GM08714 (cell line): ENCODE measurements around the gene THOC6.

Source experiments
- H3K4me3 ChIP-seq: fragments of 200-500 bp; sonication (Bioruptor generic); 2 replicates; pipeline ENCODE4 v1.5.1; 2014; ENCODE audit warnings: mild to moderate bottlenecking, low read length, inconsistent platforms
- ZNF274 ChIP-seq: IDR thresholded peaks from 2 replicates; pipeline ENCODE4 v1.6.1; 2012; ENCODE audit warnings: mild to moderate bottlenecking, low read depth, low read length

The THOC6 gene

DNA sequence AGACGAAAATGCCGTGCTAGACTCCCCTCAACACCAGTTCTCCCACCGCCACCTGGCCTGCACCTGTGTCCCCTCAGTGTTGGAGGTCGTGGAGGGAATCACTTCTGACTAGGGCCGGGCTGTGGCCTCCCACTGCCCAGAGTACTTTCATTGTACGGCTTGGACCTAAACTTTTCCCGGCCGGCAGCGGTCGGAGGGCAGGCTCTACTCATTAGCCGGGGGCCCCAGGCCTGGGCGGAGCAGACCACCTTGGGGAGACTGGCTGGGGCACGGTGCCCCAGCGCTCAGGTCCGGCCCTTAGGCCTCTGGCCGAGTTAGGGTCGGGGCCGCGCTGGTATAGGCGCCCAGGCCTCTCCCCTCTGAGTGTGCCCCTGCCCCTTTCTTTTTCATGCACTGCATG is 6.5 kb upstream of the THOC6 start:
- no peak for TF ChIP-seq ZNF274
- H3K4me3 ChIP-seq = no peak overlapping the region

DNA sequence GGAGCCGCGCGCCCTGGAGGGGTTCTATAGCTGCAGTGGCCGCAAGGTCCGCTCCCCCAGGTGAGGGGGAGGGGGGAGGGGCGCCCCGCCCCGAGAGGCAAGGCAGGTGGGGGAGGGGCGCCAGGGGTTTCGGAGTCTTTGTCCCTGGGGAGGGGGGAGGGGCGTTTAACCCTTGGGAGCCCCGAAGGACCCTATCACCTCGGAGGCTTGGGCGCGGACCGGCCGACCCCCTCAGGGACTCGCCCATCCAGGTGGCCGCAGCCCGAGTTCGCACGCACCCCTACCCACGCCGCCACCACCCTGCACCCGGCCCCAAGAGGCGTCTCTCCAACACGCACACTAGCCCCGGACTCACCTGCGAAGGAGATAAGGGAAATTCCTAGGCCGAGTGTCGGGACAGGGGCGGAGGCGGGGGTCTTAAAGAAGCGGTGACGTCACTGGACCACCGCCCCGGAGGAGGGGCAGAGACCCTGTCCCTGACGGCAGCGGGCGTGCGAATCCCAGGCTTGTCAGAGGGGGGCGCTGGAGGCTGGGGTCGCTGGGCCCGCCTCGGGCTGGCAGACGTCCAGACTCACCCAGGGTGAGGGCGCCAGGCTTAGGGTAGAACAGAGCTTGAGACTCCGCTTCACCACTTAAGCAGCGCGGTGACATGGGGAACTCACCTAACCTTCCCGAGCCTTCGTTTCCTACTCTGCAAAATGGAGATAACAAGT is 5.9 kb upstream of the THOC6 start, which contains the start of gene CLDN6:
TSS of gene CLDN6 (minus strand) at position 390 of the 713 bp plus-strand sequence. CDS start 2,162 bp downstream, outside the sequence.
- no peak within 1 kb of the TSS for H3K4me3 ChIP-seq
- no peak for TF ChIP-seq ZNF274

DNA sequence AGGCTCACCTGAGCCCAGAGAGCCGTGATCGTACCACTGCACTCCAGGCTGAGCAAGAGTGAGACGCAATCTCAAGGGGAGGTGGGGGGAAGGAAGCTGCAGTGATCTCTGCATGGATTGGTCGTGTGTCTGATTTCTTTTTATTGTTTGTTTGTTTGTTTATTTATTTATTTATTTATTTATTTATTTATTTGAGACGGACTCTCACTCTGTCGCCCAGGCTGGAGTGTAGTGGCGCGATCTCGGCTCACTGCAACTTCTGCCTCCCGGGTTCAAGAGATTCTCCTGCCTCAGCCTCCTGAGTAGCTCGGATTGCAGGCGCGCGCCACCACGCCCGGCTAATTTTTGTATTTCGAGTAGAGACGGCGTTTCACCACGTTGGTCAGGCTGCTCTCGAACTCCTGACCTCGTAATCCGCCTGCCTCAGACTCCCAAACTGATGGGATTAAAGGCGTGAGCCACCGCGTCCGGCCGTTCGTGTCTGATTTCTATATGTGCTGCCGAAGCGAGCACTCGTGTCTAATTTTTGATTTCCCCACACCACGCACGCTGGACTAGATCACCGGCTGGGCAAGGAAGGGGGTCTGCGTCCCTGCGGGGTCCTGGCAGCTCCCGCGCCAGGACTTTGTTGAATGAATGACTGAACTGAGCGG is 4.1 kb upstream of the THOC6 start:
- peak overlapping the region; percentile 53; the same call in 1 of the 2 replicates for H3K4me3 ChIP-seq
- TF ChIP-seq ZNF274 = no peak

DNA sequence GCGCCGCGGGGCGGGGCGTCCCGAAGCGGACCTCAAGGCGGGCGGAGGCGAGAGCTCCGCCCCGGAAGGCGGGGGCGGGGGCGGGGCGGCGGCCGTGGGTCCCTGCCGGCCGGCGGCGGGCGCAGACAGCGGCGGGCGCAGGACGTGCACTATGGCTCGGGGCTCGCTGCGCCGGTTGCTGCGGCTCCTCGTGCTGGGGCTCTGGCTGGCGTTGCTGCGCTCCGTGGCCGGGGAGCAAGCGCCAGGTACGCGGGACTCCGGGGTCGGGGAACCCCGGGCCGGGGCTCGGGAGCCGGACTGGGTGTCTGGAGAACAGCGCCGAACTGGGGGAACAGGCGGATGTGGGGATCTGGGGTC is 3.6 kb upstream of the THOC6 start, which contains the start of gene TNFRSF12A:
TSS of gene TNFRSF12A (plus strand) at position 122 of the 357 bp plus-strand sequence. CDS start at position 152, 30 bp downstream.
- peak within 1 kb of the TSS; percentile 53; the same call in 1 of the 2 replicates for H3K4me3 ChIP-seq
- TF ChIP-seq ZNF274 = no peak

DNA sequence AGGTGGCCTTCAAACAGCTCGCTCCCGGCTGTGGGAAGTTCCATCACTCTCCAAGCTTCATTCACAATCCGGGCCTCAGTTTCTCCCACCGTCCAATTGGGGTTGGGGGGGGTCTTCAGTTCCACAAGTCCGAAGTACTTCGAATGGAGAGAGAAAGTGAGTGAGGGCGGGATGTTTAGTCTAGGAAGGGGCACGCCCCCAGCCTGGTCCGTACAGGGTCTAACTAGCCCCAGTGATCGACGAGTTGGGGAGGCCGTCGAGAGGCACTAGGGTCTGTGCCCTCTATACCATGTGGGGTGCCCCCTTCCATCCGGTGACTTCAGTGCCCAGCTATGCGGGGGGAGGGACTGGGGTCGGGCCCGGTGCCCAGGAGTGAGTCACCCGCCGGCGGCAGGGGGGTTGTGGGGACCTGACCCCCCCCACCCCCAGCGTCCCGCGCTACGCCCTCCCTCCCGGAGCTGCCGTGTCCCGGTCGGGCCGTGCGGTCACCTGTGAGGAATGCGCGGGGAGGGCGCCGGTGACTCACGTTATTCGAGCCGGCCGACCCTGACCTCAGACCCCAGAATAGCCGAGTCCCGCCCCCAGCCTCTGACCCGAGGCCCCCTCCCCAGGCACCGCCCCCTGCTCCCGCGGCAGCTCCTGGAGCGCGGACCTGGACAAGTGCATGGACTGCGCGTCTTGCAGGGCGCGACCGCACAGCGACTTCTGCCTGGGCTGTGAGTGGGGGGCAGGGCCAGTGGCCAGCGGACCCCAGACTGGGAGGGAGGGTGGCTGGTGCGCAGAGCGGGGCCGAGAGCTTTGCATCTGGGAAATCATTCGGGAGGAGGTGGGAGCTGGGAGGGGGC is 3.0 kb upstream of the THOC6 start:
- no peak for TF ChIP-seq ZNF274
- H3K4me3 ChIP-seq = peak overlapping the region; percentile 29; the same call in 1 of the 2 replicates

DNA sequence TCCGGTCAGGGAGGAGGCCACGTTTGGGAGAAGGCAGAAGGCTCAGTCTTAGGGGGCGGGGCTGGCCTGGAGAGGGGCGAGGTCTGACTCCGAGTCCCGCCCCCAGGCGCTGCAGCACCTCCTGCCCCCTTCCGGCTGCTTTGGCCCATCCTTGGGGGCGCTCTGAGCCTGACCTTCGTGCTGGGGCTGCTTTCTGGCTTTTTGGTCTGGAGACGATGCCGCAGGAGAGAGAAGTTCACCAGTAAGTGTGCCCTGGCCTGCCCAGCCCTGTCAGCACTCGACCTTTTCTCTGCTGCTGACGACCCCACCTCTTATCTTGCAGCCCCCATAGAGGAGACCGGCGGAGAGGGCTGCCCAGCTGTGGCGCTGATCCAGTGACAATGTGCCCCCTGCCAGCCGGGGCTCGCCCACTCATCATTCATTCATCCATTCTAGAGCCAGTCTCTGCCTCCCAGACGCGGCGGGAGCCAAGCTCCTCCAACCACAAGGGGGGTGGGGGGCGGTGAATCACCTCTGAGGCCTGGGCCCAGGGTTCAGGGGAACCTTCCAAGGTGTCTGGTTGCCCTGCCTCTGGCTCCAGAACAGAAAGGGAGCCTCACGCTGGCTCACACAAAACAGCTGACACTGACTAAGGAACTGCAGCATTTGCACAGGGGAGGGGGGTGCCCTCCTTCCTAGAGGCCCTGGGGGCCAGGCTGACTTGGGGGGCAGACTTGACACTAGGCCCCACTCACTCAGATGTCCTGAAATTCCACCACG is 2.2 kb upstream of the THOC6 start:
- peak overlapping the region; percentile 20; the same call in 1 of the 2 replicates for H3K4me3 ChIP-seq
- no peak for TF ChIP-seq ZNF274

DNA sequence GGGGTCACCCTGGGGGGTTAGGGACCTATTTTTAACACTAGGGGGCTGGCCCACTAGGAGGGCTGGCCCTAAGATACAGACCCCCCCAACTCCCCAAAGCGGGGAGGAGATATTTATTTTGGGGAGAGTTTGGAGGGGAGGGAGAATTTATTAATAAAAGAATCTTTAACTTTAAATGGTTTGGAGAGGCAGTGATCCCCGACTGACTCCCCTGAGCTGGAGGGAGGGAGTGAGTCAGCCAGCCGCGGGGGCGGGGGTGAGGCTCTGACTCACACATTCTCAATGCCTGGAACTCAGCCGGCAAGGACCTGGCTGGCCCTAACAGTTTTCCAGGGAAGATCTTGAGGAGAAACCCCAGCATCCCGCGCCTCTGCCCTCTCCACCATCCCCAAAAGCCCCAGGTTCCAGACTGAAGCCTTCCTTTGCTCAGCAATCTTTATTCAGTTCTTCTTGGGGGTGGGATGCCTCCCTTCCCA is 1.6 kb upstream of the THOC6 start:
- no peak for TF ChIP-seq ZNF274

DNA sequence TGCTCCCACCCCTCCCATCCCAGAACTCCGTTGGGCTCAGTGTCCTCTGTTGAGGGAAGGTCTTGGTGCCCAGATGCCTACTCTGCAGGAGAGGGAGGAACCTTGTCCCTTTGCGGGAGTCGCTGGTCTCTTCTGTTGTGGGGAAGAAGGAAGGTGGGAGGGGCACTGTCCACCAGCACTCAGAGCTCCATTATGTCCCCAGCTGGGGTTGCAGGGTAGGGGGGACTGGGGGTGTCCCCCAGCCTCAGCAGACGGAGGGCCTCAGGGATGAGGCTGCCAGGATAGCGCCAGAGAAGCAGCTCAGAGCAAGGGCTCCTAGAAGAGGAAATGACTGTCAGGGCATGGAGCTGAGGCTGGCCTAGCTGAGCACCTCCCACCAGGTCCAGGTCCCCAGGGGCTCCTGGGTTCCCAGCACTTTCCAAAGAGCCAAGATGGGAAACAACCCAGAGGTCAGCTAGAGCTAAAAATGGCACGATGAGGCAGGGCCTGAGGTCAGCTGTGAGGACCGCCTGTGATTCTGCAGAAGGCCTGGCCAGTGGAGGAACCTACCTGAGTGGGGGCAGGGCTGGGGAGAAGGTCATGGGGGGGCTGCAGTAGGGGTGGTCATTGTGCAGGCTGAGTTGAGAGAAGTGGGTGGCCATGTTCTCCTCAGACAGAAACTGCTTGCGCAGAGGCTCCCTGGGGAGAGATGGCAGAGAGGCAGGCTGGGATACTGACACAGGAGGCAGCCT is 986 bp upstream of the THOC6 start:
- no peak for TF ChIP-seq ZNF274

More for the DNA sequence above, 1.6 kb upstream of the THOC6 start:
- H3K4me3 ChIP-seq = no peak overlapping the region

DNA sequence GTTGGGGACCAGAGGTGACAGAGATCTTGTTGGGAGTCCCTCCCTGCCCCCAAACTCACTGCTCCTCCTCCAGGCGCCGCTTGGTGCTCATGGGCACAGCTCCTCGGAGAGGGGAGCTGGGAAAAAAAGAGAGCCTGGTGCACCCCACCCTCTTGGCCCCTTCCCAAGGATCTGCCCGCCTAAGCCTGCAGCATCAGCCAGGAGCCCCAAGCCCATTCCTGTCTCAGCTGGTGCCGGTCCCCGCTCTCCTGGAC is 493 bp upstream of the THOC6 start:
- H3K4me3 ChIP-seq = peak overlapping the region; percentile 72; the same call in 1 of the 2 replicates
- no peak for TF ChIP-seq ZNF274

More for the DNA sequence above, 986 bp upstream of the THOC6 start:
- H3K4me3 ChIP-seq = no peak overlapping the region; the same call in 1 of the 2 replicates

DNA sequence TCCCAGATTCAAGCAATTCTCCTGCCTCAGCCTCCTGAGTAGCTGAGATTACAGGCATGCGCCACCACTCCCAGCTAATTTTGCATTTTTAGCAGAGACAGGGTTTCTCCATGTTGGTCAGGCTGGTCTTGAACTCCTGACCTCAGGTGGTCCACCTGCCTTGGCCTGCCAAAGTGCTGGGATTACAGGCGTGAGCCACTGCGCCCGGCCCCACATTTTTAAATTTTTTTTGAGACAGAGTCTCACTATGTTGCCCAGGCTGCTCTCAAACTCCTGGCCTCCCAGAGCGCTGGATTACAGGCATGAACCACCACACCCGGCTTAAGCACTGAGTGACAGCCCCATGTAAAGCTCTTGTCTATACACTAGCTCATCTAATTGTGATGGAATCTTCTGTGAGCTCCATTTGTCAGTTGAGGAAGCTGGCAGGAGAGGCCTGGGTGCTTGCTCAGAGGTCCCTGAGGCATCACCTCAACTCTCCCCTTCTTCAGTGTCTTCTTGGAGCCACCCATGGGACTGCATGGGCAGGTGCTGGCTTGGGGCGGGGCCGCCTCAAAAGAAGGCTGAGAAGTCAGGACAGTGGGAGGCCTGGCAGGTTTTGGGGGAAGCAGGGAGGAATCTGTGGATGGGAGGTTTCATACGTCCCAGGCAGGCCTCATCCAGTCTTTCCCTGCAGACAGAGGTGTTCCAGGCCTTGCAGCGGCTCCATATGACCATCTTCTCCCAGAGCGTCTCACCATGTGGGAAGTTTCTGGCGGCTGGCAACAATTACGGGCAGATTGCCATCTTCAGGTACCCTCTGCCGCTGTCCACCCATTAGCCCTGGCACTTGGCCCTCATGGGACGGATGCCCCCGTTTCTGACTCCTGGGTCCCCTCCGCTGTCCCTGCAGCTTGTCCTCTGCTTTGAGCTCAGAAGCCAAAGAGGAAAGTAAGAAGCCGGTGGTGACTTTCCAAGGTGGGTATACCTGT is 1.5 kb downstream of the THOC6 start:
- no peak overlapping the region for H3K4me3 ChIP-seq
- TF ChIP-seq ZNF274 = no peak

DNA sequence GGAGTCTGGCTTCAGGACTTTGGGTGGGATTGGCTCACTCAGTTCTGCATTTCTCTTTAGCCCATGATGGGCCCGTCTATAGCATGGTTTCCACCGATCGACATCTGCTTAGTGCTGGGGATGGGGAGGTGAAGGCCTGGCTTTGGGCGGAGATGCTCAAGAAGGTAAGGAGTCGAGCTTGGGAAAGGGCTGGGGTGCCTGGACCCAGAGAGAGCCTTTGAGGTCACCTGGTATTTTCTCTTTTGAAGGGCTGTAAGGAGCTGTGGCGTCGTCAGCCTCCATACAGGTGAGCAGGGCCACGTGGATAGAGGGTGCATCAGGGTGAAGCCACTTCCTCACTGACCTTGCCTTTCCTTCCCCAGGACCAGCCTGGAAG is 2.2 kb downstream of the THOC6 start:
- H3K4me3 ChIP-seq = no peak overlapping the region
- TF ChIP-seq ZNF274 = no peak
